HCT116 (cell line): ENCODE measurements around the gene TRPM8. TPM values are rescaled to one million over a fixed set of nuclear protein-coding genes. Genes with fewer than 3 reads are reported as not detected.

Source experiments
- ATAC-seq: fragments of 200-7000 bp; cut with Tn5 transposase; 2 replicates; pipeline ENCODE4 v1.9.1; 2020; ENCODE audit warnings: mild to moderate bottlenecking, moderate library complexity
- BruUV-seq: library from RNA; stranded (reverse); fragments of 400-500 nt; replicated peaks from 2 replicates; lab custom pipeline; 2021; lab: Mats Ljungman, UMichigan
- CTCF ChIA-PET: fragments of 300-600 bp; sonication (Branson Sonifier 250); formaldehyde crosslinking; loops from one replicate; lab custom pipeline; 2021; ENCODE audit warnings: antibody characterized with exemption; lab: Charles Lee
- POLR2A ChIA-PET: fragments of 300-600, 350-600 bp; sonication (Branson Sonifier 250); formaldehyde crosslinking; loops from one replicate; lab custom pipeline; 2021; ENCODE audit warnings: antibody characterized with exemption; lab: Charles Lee
- RAD21 ChIA-PET, 2 experiments: fragments of 300-600 bp; sonication (Branson Sonifier 250); formaldehyde crosslinking; loops; one replicate each; lab custom pipeline; 2023; ENCODE audit warnings: low total read pairs in 2 of 2; ENCODE audit not compliant: uncharacterized antibody in 2 of 2, unreplicated experiment in 2 of 2, low non-redundant PET in 1 of 2; lab: Charles Lee
- DNase-seq: peaks from one replicate; pipeline ENCODE4 v3.0.0-alpha.2; 2010; ENCODE audit warnings: low read depth, low spot score
- H2AFZ ChIP-seq: fragments of 200-600 bp; shearing (Covaris generic), sonication (generic); 2 replicates; pipeline ENCODE4 v1.6.1; 2017; ENCODE audit warnings: low read depth, mixed run types, mixed read lengths, antibody characterized with exemption, low read length; ENCODE audit not compliant: poor library complexity, severe bottlenecking
- H3K27ac ChIP-seq: 2 replicates; pipeline ENCODE4 v1.5.1; 2012; ENCODE audit warnings: low read depth, low read length
- H3K27me3 ChIP-seq: fragments of 200-600 bp; sonication (generic); 2 replicates; pipeline ENCODE4 v1.6.1; 2016; ENCODE audit warnings: mixed run types, low read length, mixed read lengths; ENCODE audit not compliant: insufficient read depth
- H3K36me3 ChIP-seq, 2 experiments: fragments of 200-500 bp in 1 of 2; fragments of 200-600 bp in 1 of 2; sonication (Bioruptor generic) in 1 of 2; sonication (generic) in 1 of 2; 2 replicates each; pipeline versions ENCODE4 v1.5.1 to v1.6.1; 2014 to 2016; ENCODE audit warnings: low read length in 2 of 2, inconsistent platforms in 1 of 2, mixed read lengths in 1 of 2, mixed run types in 1 of 2; ENCODE audit not compliant: insufficient read depth in 2 of 2, control insufficient read depth in 1 of 2
- H3K4me1 ChIP-seq, 2 experiments: fragments of 200-600 bp in 1 of 2; sonication (generic) in 1 of 2; 2 replicates each; pipeline versions ENCODE4 v1.5.1 to v1.6.1; 2012 to 2017; ENCODE audit warnings: low read length in 2 of 2, inconsistent platforms in 1 of 2, mild to moderate bottlenecking in 1 of 2, mixed read lengths in 1 of 2, mixed run types in 1 of 2, moderate library complexity in 1 of 2; ENCODE audit not compliant: insufficient read depth in 2 of 2, control insufficient read depth in 1 of 2
- H3K4me2 ChIP-seq: fragments of 200-600 bp; sonication (generic); 2 replicates; pipeline ENCODE4 v1.6.1; 2017; ENCODE audit warnings: mixed run types, low read length, mixed read lengths
- H3K4me3 ChIP-seq, 2 experiments: fragments of 200-600 bp in 1 of 2; sonication (generic) in 1 of 2; replicated peaks in 1 of 2; 2 replicates each; pipeline ENCODE4 v1.5.1; 2011 to 2016; ENCODE audit warnings: low read length in 2 of 2, control low read depth in 1 of 2, low read depth in 1 of 2, mild to moderate bottlenecking in 1 of 2, mixed read lengths in 1 of 2, mixed run types in 1 of 2
- H3K79me2 ChIP-seq: fragments of 200-600 bp; sonication (generic); 2 replicates; pipeline ENCODE4 v1.6.1; 2017; ENCODE audit warnings: mild to moderate bottlenecking, mixed run types, low read length, moderate library complexity, mixed read lengths; ENCODE audit not compliant: insufficient read depth
- H3K9ac ChIP-seq: fragments of 200-600 bp; sonication (generic); 2 replicates; pipeline ENCODE4 v1.6.1; 2016; ENCODE audit warnings: low read length, mixed read lengths
- H3K9me2 ChIP-seq: fragments of 200-600 bp; sonication (generic), shearing (Covaris generic); 2 replicates; pipeline ENCODE4 v1.6.1; 2017; ENCODE audit warnings: mixed run types, mild to moderate bottlenecking, moderate library complexity; ENCODE audit not compliant: insufficient read depth
- H3K9me3 ChIP-seq, 2 experiments: fragments of 200-500 bp in 1 of 2; fragments of 200-600 bp in 1 of 2; sonication (Bioruptor generic) in 1 of 2; sonication (generic) in 1 of 2; 2 replicates each; pipeline ENCODE4 v1.6.1; 2014 to 2017; ENCODE audit warnings: low read length in 2 of 2, mixed read lengths in 2 of 2, inconsistent platforms in 1 of 2, low read depth in 1 of 2, mild to moderate bottlenecking in 1 of 2, mixed run types in 1 of 2, moderate library complexity in 1 of 2; ENCODE audit not compliant: control insufficient read depth in 1 of 2, insufficient read depth in 1 of 2
- H4K20me1 ChIP-seq: fragments of 200-600 bp; sonication (generic), shearing (Covaris generic); 2 replicates; pipeline ENCODE4 v1.6.1; 2017; ENCODE audit warnings: mixed run types, mild to moderate bottlenecking, moderate library complexity; ENCODE audit not compliant: insufficient read depth
- ATF3 ChIP-seq: IDR thresholded peaks from 2 replicates; pipeline ENCODE4 v1.6.1; 2012
- CBX3 ChIP-seq: IDR thresholded peaks from 2 replicates; pipeline ENCODE4 v1.6.1; 2012; ENCODE audit warnings: low read depth
- CEBPB ChIP-seq: IDR thresholded peaks from 2 replicates; pipeline ENCODE4 v1.6.1; 2012; ENCODE audit warnings: low read depth
- CTCF ChIP-seq, 3 experiments: fragments of 200-600 bp in 1 of 3; sonication (generic) in 1 of 3; IDR thresholded peaks in 2 of 3; conservative IDR thresholded peaks in 1 of 3; 2 replicates each; pipeline ENCODE4 v1.5.1; 2012 to 2017; ENCODE audit warnings: low read depth in 2 of 3, low read length in 2 of 3, antibody characterized with exemption in 1 of 3, borderline replicate concordance in 1 of 3, control low read depth in 1 of 3, mild to moderate bottlenecking in 1 of 3, mixed read lengths in 1 of 3, mixed run types in 1 of 3, moderate library complexity in 1 of 3; ENCODE audit not compliant: insufficient read depth in 1 of 3
- EGR1 ChIP-seq: IDR thresholded peaks from 2 replicates; pipeline ENCODE4 v1.6.1; 2012; ENCODE audit warnings: low read depth
- ELF1 ChIP-seq: IDR thresholded peaks from 2 replicates; pipeline ENCODE4 v1.6.1; 2012; ENCODE audit warnings: low read depth, borderline replicate concordance
- EZH2phosphoT487 ChIP-seq: fragments of 200-600 bp; IDR thresholded peaks from 2 replicates; pipeline ENCODE4 v1.6.1; 2018; ENCODE audit warnings: antibody characterized with exemption, borderline replicate concordance
- FOSL1 ChIP-seq: IDR thresholded peaks from 2 replicates; pipeline ENCODE4 v1.6.1; 2012; ENCODE audit warnings: low read depth
- JUND ChIP-seq: IDR thresholded peaks from 2 replicates; pipeline ENCODE4 v1.6.1; 2012
- RAD21 ChIP-seq: IDR thresholded peaks from 2 replicates; pipeline ENCODE4 v1.6.1; 2012; ENCODE audit warnings: low read depth, mild to moderate bottlenecking
- ZBTB33 ChIP-seq: IDR thresholded peaks from 2 replicates; pipeline ENCODE4 v1.6.1; 2011; ENCODE audit warnings: mild to moderate bottlenecking, low read length, moderate library complexity; ENCODE audit not compliant: insufficient replicate concordance; ENCODE audit errors: extremely low read depth
- ZFX ChIP-seq: fragments of 450-650 bp; IDR thresholded peaks from 2 replicates; pipeline ENCODE4 v1.6.1; 2017
- intact Hi-C: fragments of 100-400 bp; cut with micrococcal nuclease; formaldehyde crosslinking; loops from 2 replicates; pipeline ENCODE4 v1.10.0; 2022
- total RNA-seq: library from RNA; stranded (reverse); gene quantifications from one replicate; pipeline ENCODE4 v1.2.1, GENCODE V29; 2021; ENCODE audit not compliant: unreplicated experiment

Gene TRPM8
- total RNA-seq, 1 experiment from 2014 or later, result 0.39 TPM

- ChIA-PET RAD21 (no interaction called here), POLR2A (no interaction called here), CTCF (no interaction called here)
- TF ChIP-seq EGR1, result no peak
- no peak for TF ChIP-seq ELF1
- no peak for TF ChIP-seq EZH2phosphoT487
- no peak for TF ChIP-seq CBX3
- TF ChIP-seq ATF3, result no peak
- TF ChIP-seq ZFX, result no peak
- TF ChIP-seq RAD21, result no peak
- no peak for TF ChIP-seq JUND
- TF ChIP-seq CEBPB, result no peak
- TF ChIP-seq ZBTB33, result no peak
- no peak for TF ChIP-seq CTCF (IDR thresholded peaks at IDR 0.05 in 2 of 3, conservative IDR thresholded peaks at IDR 0.05 in 1 of 3; ENCODE audit: borderline replicate concordance in 1 of 3, insufficient read depth in 1 of 3, low read depth in 2 of 3, low read length in 2 of 3)
- TF ChIP-seq FOSL1, result no peak
- Histone ChIP-seq H3K79me2 (no peaks in the 10 kb centered on the region), H3K4me3 (no peak overlapping the region), H3K27me3 (no peaks in the 10 kb centered on the region), H3K9ac (no peak overlapping the region), H3K9me2 (no peaks in the 10 kb centered on the region), H4K20me1 (no peaks in the 10 kb centered on the region), H3K4me1 (peaks cover 0 to 12% of the 10 kb centered on the region in 2 experiments; a peak in 1 of 4 replicates), H3K27ac (no peak overlapping the region), H2AFZ (no peak overlapping the region), H3K4me2 (no peak overlapping the region), H3K9me3 (no peaks in the 10 kb centered on the region; a peak in 1 of 4 replicates), H3K36me3 (no peaks in the 10 kb centered on the region)
- no TSS peak for BruUV-seq
- intact Hi-C loops, result no loop called here
- no peak for DNase-seq
- ATAC-seq, result no peak
Measured at GRCh38 chr2:234025466-234025865, 108.3 kb downstream of the TRPM8 start.
